Activated naive CD4-positive, alpha-beta T cell treated with anti-CD3 and anti-CD28 coated beads, Interleukin-2, amount 10 ng/mL, durations not matched to agents 5 hours and 36 hours (primary cell): ENCODE results near the gene GNE. TPM values are rescaled to one million over a fixed set of nuclear protein-coding genes. Genes with fewer than 3 reads are reported as not detected.

Experiments used
- total RNA-seq, 2 experiments: library from RNA; stranded (reverse); gene quantifications; one replicate each; pipeline ENCODE4 v1.2.3, GENCODE V29; 2021

GNE gene
- total RNA-seq = 10 to 100 TPM; 15.3 to 16.1 TPM

GRCh38 chr9:36258208-36258995 is at the start of gene GNE:
Gene GNE, minus strand, starts transcription at chr9:36258448. Its CDS starts 9,093 bp downstream, at chr9:36249355.

GRCh38 chr9:36190388-36191289 is 67.6 kb downstream of the GNE start, which contains the start of gene CLTA:
Gene CLTA, plus strand, starts transcription at chr9:36190921. Its CDS starts 136 bp downstream, at chr9:36191057.

GRCh38 chr9:36169166-36169565 is 89.1 kb downstream of the GNE start, which contains the start of gene CCIN:
Gene CCIN, plus strand, starts transcription at chr9:36169388. Its CDS starts 115 bp downstream, at chr9:36169503.

Other genes starting within 250 kb of the GNE start
- 1 to 10 TPM; 6.5 to 6.6 TPM for gene RECK, start 221.5 kb downstream of the GNE start, total RNA-seq
- 10 to 100 TPM; 31.9 TPM for gene GLIPR2, start 121.7 kb downstream of the GNE start, total RNA-seq
- gene CCIN, start 89.1 kb downstream of the GNE start, total RNA-seq = under 1 TPM in 1 of 2 experiments, not detected in 1; 0.23 TPM
- 100 to 1,000 TPM; 139 to 141 TPM for gene CLTA, start 67.5 kb downstream of the GNE start, total RNA-seq
- gene RNF38, start 141.8 kb upstream of the GNE start, total RNA-seq = 10 to 100 TPM; 36.4 to 37.8 TPM